Measurements from ENCODE around the gene LYSET. TPM values are rescaled to one million over a fixed set of nuclear protein-coding genes. Genes with fewer than 3 reads are reported as not detected.
"Not testable (repeated sequence)": the region's sequence is repeated elsewhere in the genome, so short reads cannot be mapped to it uniquely, and the experiment has no call there.

The LYSET gene
- polyA plus RNA-seq, 2 of the 4 experiments (the other 2 are of a cell fraction) = 29.9 to 37.0 TPM

DNA sequence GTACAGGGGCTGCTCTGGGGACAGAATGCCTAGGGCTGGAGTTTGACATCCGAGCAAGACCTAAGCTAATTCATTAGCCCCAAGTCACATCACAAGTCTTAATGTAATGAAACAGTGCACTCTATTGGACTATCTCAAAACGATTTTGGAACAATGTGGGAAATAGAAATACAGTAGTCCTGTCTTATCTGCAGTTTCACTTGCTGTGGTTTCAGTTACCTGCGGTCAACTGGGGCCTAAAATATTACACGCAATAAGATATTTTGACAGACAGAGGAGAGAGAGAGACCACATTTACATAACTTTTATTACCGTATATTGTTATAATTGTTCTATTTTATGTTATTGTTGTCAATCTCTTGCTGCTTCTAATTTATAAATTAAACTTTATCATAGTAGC lies 21.6 kb upstream of the LYSET start:
- POLR2A ChIA-PET = no interaction called here
- DNase-seq (ENCODE audit: low read depth in 1 of 2, low spot score in 1 of 2) = no peak
- no peaks in the 10 kb centered on the region for H3K9me3 ChIP-seq
- 69% methylated on average over 5 of the region's 5 CpGs for WGBS (ENCODE audit: missing lambda C conversion rate)
- 0 out of 3 replicates have a peak, but pooled peaks cover 3% of the 10 kb centered on the region for H3K4me1 ChIP-seq
- H3K4me3 ChIP-seq = no peak overlapping the region
- CTCF ChIA-PET = interaction anchor here (0.7 to 3.8 kb wide), 8 partner anchors 9 to 211 kb away, joined by 3 to 16 read pairs (median 4); no protein-coding TSS in a partner anchor
- no peak for ATAC-seq
- TF ChIP-seq HOXB13 (CRISPR knock-in tag; IDR thresholded peaks at IDR 0.05; ENCODE audit: low read depth) (no peak), CHD2 (IDR thresholded peaks at IDR 0.05; ENCODE audit: low read length, partially characterized antibody) (no peak), FOSL2 (IDR thresholded peaks at IDR 0.05) (no peak), FOSL2 (CRISPR knock-in tag; IDR thresholded peaks at IDR 0.05) (no peak), RAD21 (conservative IDR thresholded peaks at IDR 0.05 in 1 of 2, IDR thresholded peaks at IDR 0.05 in 1 of 2) (0 out of 5 replicates have a peak, but pooled peaks of 1 of the 2 experiments have one; percentile 20), JUN (IDR thresholded peaks at IDR 0.05) (no peak), HDAC2 (IDR thresholded peaks at IDR 0.05) (no peak), SMC3 (IDR thresholded peaks at IDR 0.05) (no peak), HES2 (IDR thresholded peaks at IDR 0.05) (no peak), ZSCAN20 (CRISPR knock-in tag; IDR thresholded peaks at IDR 0.05) (no peak), NFE2L2 (conservative IDR thresholded peaks at IDR 0.05; ENCODE audit: low read length) (no peak), USF2 (IDR thresholded peaks at IDR 0.05) (no peak), HMGXB4 (CRISPR knock-in tag; IDR thresholded peaks at IDR 0.05; ENCODE audit: borderline replicate concordance) (no peak)
- TF ChIP-seq, protein P1, sequence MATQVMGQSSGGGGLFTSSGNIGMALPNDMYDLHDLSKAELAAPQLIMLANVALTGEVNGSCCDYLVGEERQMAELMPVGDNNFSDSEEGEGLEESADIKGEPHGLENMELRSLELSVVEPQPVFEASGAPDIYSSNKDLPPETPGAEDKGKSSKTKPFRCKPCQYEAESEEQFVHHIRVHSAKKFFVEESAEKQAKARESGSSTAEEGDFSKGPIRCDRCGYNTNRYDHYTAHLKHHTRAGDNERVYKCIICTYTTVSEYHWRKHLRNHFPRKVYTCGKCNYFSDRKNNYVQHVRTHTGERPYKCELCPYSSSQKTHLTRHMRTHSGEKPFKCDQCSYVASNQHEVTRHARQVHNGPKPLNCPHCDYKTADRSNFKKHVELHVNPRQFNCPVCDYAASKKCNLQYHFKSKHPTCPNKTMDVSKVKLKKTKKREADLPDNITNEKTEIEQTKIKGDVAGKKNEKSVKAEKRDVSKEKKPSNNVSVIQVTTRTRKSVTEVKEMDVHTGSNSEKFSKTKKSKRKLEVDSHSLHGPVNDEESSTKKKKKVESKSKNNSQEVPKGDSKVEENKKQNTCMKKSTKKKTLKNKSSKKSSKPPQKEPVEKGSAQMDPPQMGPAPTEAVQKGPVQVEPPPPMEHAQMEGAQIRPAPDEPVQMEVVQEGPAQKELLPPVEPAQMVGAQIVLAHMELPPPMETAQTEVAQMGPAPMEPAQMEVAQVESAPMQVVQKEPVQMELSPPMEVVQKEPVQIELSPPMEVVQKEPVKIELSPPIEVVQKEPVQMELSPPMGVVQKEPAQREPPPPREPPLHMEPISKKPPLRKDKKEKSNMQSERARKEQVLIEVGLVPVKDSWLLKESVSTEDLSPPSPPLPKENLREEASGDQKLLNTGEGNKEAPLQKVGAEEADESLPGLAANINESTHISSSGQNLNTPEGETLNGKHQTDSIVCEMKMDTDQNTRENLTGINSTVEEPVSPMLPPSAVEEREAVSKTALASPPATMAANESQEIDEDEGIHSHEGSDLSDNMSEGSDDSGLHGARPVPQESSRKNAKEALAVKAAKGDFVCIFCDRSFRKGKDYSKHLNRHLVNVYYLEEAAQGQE (IDR thresholded peaks at IDR 0.05) = no peak
- TF ChIP-seq, protein P2, sequence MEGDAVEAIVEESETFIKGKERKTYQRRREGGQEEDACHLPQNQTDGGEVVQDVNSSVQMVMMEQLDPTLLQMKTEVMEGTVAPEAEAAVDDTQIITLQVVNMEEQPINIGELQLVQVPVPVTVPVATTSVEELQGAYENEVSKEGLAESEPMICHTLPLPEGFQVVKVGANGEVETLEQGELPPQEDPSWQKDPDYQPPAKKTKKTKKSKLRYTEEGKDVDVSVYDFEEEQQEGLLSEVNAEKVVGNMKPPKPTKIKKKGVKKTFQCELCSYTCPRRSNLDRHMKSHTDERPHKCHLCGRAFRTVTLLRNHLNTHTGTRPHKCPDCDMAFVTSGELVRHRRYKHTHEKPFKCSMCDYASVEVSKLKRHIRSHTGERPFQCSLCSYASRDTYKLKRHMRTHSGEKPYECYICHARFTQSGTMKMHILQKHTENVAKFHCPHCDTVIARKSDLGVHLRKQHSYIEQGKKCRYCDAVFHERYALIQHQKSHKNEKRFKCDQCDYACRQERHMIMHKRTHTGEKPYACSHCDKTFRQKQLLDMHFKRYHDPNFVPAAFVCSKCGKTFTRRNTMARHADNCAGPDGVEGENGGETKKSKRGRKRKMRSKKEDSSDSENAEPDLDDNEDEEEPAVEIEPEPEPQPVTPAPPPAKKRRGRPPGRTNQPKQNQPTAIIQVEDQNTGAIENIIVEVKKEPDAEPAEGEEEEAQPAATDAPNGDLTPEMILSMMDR (IDR thresholded peaks at IDR 0.05) = 0 out of 3 replicates have a peak, but pooled peaks have one; percentile 5
- H3K4me2 ChIP-seq = no peak overlapping the region
- H3K27ac ChIP-seq = no peak overlapping the region
- no peak for FAIRE-seq

DNA sequence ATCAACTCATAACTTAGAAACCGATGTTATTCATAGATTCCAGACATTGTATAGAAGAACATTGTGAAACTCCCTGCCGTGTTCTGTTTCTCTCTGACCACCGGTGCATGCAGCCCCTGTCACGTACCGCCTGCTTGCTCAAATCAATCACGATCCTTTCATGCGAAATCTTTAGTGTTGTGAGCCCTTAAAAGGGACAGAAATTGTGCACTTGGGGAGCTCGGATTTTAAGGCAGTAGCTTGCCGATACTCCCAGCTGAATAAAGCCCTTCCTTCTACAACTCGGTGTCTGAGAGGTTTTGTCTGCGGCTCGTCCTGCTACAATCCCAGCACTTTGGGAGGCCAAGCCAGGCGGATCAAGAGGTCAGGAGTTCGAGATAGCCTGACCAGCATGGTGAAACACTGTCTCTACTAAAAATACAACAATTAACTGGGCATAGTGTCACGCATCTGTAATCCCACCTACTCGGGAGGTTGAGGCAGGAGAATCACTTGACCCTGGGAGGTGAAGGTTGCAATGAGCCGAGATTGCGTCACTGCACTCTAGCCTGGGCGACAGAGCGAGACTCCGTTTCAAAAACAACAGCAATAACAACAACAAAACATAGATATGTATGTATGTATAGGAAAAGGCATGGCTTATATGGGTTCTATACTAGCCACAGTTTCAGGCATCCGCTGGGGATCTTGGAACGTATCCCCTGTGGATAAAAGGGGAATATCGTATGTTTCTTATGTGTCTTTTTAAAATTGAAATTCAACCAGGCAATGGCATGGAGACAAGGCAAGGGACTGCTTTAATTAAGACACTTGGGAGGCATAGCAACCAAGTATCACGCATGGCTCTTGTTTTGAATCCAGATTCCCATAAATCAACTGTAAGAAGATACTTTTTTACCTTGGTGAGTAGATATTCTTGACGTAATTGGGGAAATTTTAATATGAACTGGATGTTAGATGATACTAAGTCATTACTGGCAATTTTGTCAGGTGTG lies 19.5 kb upstream of the LYSET start:
- FAIRE-seq; H3K4me2 ChIP-seq; H3K27ac ChIP-seq; H3K4me1 ChIP-seq; ATAC-seq; H3K9me3 ChIP-seq; H3K4me3 ChIP-seq; DNase-seq (ENCODE audit: low read depth in 1 of 2, low spot score in 1 of 2); POLR2A ChIA-PET: not testable (repeated sequence)
- 80% methylated on average over 26 of the region's 26 CpGs for WGBS (ENCODE audit: missing lambda C conversion rate)
- CTCF ChIA-PET = interaction anchor here (1.8 to 3.8 kb wide), 2 partner anchors 53 kb away, joined by 8 to 16 read pairs; no protein-coding TSS in a partner anchor

GRCh38 chr14:93168610-93169009 lies 16.5 kb upstream of the LYSET start:
- DNase-seq (ENCODE audit: low read depth in 1 of 2, low spot score in 1 of 2); H3K4me2 ChIP-seq; H3K4me1 ChIP-seq; POLR2A ChIA-PET; H3K9me3 ChIP-seq; ATAC-seq; FAIRE-seq; H3K27ac ChIP-seq; H3K4me3 ChIP-seq: not testable (repeated sequence)
- 82% methylated on average over 9 of the region's 9 CpGs for WGBS (ENCODE audit: missing lambda C conversion rate)
- CTCF ChIA-PET = interaction anchor here (0.6 to 4.2 kb wide), 5 partner anchors 8 to 403 kb away, joined by 3 to 30 read pairs (median 3); partner anchors contain the start of genes GON7 and UBR7

- ATAC-seq; H3K4me2 ChIP-seq; H3K27ac ChIP-seq; FAIRE-seq; H3K4me3 ChIP-seq; DNase-seq (ENCODE audit: low read depth in 1 of 2, low spot score in 1 of 2); H3K4me1 ChIP-seq; H3K9me3 ChIP-seq: not testable (repeated sequence)
- WGBS (ENCODE audit: missing lambda C conversion rate) = 85% methylated on average over 6 of the region's 6 CpGs
- ChIA-PET POLR2A (interaction anchor here (1.0 kb wide), 1 partner anchor 9 kb away, joined by 3 read pairs; no protein-coding TSS in a partner anchor), CTCF (interaction anchor here (1.5 to 4.2 kb wide), 2 partner anchors 9 kb away, joined by 15 to 30 read pairs; no protein-coding TSS in a partner anchor)
These were observed 15.5 kb upstream of the LYSET start for GRCh38 chr14:93169619-93170018.

GRCh38 chr14:93170141-93170540 lies 15.0 kb upstream of the LYSET start:
- ATAC-seq; FAIRE-seq; H3K27ac ChIP-seq; POLR2A ChIA-PET; H3K9me3 ChIP-seq; DNase-seq (ENCODE audit: low read depth in 1 of 2, low spot score in 1 of 2); H3K4me2 ChIP-seq; H3K4me3 ChIP-seq; H3K4me1 ChIP-seq: not testable (repeated sequence)
- 100% methylated on average over 2 of the region's 20 CpGs for WGBS (ENCODE audit: missing lambda C conversion rate)
- CTCF ChIA-PET = interaction anchor here (1.5 to 4.2 kb wide), 2 partner anchors 8 to 10 kb away, joined by 15 to 30 read pairs; no protein-coding TSS in a partner anchor
